Mucosa of gallbladder (tissue), 1 donor: ENCODE data around the gene TTLL9. TPM values are rescaled to one million over a fixed set of nuclear protein-coding genes. Genes with fewer than 3 reads are reported as not detected.

ENCODE experiments used
- DNase-seq: peaks from one replicate; pipeline ENCODE4 v3.0.0-alpha.2; 2020; ENCODE audit warnings: low spot score
- total RNA-seq: library from RNA; stranded (reverse); gene quantifications from one replicate; pipeline ENCODE4 v1.2.1, GENCODE V29; 2021
- donor health status: DM: no; HTN: no; CAD: no.

The TTLL9 gene
- total RNA-seq, 1 donor from 2014 or later: 0.29 TPM

GRCh38 chr20:31977080-31977479 lies 106.6 kb downstream of the TTLL9 start:
- no peak for DNase-seq

DNA sequence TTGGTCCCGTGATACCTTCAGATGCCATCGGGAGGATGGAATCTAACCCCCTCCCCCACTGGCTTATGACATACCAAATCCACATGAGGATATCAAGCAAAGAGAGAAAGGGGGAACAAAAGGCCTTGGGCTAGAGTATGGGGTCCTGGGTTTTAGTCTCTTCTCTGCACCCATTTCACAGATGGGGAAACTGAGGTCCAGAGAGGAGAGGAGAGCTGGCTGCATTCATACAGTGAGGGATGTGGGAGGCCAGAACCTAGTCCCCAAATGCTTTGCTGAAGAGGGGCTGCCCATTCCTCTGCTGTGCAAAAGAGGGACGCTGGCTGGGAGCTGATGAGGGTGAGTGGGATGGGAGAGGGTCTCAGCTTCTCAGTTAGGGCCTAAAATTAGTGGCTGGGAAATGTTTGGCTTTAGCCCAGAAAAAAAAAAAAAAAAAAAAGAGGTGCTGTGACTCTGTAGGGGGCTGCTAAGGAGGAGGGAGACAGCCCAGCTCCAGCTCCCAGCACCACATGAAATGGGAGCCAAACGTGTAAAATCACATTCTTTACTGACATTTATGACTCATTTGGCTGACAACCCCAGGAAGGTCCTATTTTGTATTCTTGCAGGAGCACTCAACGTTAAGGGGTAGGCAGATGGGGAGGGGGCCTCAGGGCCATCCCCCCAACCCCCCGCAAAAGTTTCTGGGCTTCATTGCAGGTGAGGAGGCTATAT lies 109.4 kb downstream of the TTLL9 start:
- no peak for DNase-seq

GRCh38 chr20:31981784-31982183 lies 111.3 kb downstream of the TTLL9 start:
- no peak for DNase-seq

GRCh38 chr20:31984981-31985471 lies 114.6 kb downstream of the TTLL9 start:
- DNase-seq: no peak

DNA sequence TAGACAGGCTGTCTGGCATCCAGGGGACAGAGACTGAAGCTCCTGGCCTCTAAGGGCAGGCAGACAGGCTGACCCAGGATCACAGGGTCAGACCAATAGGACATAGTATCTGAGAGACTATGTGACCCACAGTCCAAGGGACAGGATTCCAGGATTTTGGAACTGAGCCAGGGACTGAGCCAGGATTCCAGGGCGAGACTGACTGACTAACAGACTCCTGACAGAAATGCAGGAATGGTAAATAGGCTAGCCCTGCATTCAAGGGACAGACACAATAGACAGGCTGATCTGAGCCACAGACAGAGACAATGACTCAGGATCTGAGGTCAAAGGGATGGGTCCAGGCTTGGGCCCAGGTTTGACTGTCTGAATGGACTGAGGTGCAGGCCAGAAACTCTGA lies 117.3 kb downstream of the TTLL9 start:
- DNase-seq: no peak

DNA sequence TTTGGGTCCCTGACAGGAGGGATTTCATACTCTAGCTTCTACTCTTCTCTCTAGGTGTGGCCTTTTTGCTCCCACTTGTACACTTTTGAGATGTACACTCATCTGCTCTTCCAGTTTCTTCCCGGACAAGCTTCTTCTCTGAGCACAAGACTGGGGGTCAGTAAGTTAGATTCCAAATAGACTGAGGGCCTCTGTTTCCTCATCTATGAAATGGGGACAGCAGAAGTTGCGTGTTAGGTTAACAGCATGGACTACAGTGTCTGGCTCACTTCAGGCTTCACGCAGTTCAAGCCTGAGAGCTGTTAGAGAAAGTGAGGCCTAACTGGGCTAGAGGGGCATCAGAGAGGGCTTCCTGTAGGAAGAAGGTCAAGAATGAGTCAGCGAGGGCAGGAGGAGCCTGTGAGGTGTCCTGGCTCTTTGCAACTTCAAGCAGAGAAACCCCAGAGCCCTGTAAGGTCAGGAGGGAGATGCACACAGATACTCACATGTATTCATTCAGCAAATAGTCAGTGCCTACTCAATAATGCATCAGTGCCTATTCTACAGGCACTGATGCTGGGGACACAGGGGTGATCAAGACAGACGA lies 118.1 kb downstream of the TTLL9 start:
- no peak for DNase-seq

DNA sequence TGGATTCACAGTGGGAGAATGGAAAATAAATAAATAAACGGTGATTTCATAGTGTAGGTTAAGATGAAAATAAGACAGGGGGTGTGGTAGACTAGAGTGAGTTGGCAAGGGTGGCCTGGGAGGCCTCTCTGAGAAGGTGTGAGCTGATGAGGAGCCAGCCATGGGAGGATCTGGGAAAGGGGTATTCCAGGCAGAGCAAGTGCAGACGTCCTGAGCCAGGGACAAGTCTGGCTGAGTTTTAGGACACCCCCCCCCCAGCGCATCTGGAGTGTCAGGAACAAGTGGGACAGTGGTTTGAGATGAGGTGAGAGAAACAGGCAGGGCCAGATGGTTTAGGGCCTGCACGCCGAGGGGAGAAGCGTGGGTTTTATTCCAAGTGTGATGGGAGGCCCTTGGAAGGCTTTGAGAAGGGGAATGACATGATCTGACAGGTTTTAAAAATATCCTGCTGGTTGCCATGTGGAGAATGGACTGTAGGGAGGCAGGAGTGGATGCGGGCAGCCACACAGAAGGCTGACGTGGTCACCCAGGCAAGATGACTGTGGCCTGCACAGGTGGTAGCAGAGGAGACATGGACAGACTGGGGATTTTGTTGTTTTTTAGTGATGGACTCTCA lies 118.7 kb downstream of the TTLL9 start:
- no peak for DNase-seq

DNA sequence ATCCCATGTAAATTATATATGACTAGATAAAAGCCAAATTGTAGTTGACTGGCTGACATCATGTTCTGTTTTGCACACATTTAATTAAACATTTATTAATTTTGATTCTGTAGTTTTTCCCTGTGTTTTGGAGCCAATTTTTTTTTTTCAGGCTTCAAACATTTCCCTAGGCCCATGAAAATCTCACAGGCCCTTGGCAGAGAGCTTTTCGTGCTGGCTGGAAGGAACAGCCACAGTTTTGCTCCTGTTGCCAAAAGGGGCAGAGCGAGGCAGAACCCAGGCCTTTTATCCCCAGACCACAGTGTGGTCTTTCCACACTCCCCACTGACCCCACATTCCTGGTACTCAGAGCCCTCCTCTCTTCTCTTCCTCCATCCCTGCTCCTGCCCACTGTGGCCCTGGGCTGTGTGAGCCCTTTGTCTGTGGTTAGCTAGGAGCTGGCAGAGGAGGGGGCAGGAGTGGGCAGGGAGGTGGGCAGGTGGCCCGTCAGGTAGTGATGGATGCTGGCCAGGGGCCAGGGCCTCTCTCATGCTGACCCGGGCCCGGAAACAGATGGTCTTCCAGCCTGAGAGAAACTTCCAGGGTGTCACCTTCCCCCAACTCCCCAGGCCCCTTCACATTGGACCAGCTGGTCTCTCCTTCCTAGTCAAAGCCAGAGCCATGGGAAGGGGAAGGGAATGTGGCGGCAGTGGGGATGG lies 120.4 kb downstream of the TTLL9 start:
- DNase-seq: no peak

GRCh38 chr20:31991339-31991705 lies 120.9 kb downstream of the TTLL9 start:
- DNase-seq: no peak

GRCh38 chr20:31992086-31992485 lies 121.7 kb downstream of the TTLL9 start:
- no peak for DNase-seq

Other genes with a start within 250 kb of the TTLL9 start
- 3.8 TPM for gene COX4I2, start 232.7 kb upstream of the TTLL9 start, total RNA-seq
- 191 TPM for gene BCL2L1, start 147.8 kb upstream of the TTLL9 start, total RNA-seq
- 2.6 TPM for gene TPX2, start 131.3 kb upstream of the TTLL9 start, total RNA-seq
- not detected for gene MYLK2, start 51.3 kb upstream of the TTLL9 start, total RNA-seq
- 1.6 TPM for gene FOXS1, start 25.0 kb upstream of the TTLL9 start, total RNA-seq
- gene DUSP15, start 107 bp upstream of the TTLL9 start, total RNA-seq: 2.8 TPM
- gene PDRG1, start 81.4 kb downstream of the TTLL9 start, total RNA-seq: 12.1 TPM
- gene XKR7, start 97.5 kb downstream of the TTLL9 start, total RNA-seq: not detected
- 5.6 TPM for gene CCM2L, start 139.8 kb downstream of the TTLL9 start, total RNA-seq
- gene HCK, start 181.6 kb downstream of the TTLL9 start, total RNA-seq: 11.7 TPM
- gene TM9SF4, start 239.1 kb downstream of the TTLL9 start, total RNA-seq: 60.7 TPM